ENCODE measurements around the gene LYST. TPM values are rescaled to one million over a fixed set of nuclear protein-coding genes. Genes with fewer than 3 reads are reported as not detected.

Gene LYST
- total RNA-seq, 1 experiment from 2014 or later, result 8.1 TPM

DNA sequence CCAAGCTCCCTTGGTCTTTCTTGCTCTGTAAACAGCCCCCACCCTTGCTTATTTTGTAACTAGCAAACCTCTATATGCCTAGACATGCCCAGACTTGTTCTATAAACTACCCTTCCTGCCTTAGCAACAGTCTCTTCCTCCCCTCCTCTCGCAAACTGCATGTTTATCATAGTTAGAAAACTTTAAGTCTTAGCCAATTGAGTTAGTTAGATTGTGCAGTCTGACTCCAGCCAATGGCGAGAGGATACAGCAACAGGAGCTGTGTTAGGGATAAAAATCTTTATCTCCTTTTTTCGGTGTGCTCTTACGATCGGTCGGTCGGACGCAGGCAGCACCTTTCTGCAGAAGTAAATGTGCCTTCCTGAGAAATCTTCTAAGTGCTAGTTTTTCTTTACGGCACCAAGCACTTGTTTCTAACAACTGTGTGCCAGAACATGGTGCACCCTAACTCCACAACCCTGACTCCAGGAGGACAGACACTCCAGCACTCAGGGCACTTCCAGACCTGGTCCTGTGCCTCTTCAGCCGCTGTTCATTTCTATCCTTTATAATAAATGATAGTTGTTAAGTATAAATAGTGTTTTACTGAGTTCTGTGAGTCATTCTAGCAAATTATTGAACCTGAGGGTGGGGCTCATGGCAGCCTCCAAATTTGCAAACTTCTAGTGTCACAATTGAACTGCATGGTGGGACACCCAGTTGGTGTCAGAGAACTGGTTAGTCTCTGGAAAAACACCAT, 191.4 kb downstream of the LYST start:
- Histone ChIP-seq H3K36me3 (peaks cover 17% of the 10 kb centered on the region), H3K27me3 (replicated peaks) (no peaks in the 10 kb centered on the region), H3K27ac (no peak overlapping the region), H3K4me1 (replicated peaks) (no peaks in the 10 kb centered on the region), H3K9me3 (replicated peaks) (peaks cover 5% of the 10 kb centered on the region), H3K4me3 (no peak overlapping the region)
- DNase-seq (ENCODE audit: low read depth in 1 of 2, low spot score in 2 of 2), result no peak

GRCh38 chr1:235673981-235674380, 192.7 kb downstream of the LYST start:
- no peaks in the 10 kb centered on the region for H3K27me3 ChIP-seq (replicated peaks)
- H3K4me3 ChIP-seq, result no peak overlapping the region

DNA sequence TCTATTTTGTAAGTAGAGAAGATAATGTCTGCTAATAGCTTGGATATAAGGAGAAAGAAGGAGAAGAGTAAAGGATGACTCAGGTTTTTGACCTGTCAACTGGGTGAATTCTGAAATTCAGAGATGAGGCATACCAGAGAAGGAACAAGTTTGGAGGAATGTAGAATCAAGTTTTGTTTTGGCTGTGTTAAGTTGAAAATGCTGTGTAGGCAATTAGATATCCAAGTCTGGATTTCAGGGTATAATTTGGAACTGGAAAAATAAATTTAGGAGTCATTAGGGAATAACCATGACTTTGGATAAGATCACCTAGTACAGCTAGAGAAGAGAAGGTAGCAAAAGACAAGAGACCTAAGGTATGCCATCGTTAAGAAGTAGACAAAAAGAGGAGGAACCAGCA, 194.7 kb downstream of the LYST start:
- no peak for DNase-seq (ENCODE audit: low read depth in 1 of 2, low spot score in 2 of 2)
- Histone ChIP-seq H3K27ac (no peak overlapping the region), H3K4me1 (replicated peaks) (no peaks in the 10 kb centered on the region), H3K27me3 (replicated peaks) (no peaks in the 10 kb centered on the region), H3K4me3 (no peak overlapping the region), H3K36me3 (peaks cover 26% of the 10 kb centered on the region), H3K9me3 (replicated peaks) (peaks cover 16% of the 10 kb centered on the region)

More at GRCh38 chr1:235673981-235674380, 192.7 kb downstream of the LYST start:
- H3K36me3 ChIP-seq, result peaks cover 26% of the 10 kb centered on the region
- no peak for DNase-seq (ENCODE audit: low read depth in 1 of 2, low spot score in 2 of 2)
- no peaks in the 10 kb centered on the region for H3K4me1 ChIP-seq (replicated peaks)
- peaks cover 16% of the 10 kb centered on the region for H3K9me3 ChIP-seq (replicated peaks)
- no peak overlapping the region for H3K27ac ChIP-seq

GRCh38 chr1:235670157-235670776, 196.4 kb downstream of the LYST start:
- Histone ChIP-seq H3K27me3 (replicated peaks) (no peaks in the 10 kb centered on the region), H3K36me3 (peaks cover 15% of the 10 kb centered on the region; the same call in 1 of the 2 replicates), H3K27ac (no peak overlapping the region), H3K9me3 (replicated peaks) (peaks cover 16% of the 10 kb centered on the region), H3K4me1 (replicated peaks) (no peaks in the 10 kb centered on the region), H3K4me3 (no peak overlapping the region)
- DNase-seq (ENCODE audit: low read depth in 1 of 2, low spot score in 2 of 2), result no peak

DNA sequence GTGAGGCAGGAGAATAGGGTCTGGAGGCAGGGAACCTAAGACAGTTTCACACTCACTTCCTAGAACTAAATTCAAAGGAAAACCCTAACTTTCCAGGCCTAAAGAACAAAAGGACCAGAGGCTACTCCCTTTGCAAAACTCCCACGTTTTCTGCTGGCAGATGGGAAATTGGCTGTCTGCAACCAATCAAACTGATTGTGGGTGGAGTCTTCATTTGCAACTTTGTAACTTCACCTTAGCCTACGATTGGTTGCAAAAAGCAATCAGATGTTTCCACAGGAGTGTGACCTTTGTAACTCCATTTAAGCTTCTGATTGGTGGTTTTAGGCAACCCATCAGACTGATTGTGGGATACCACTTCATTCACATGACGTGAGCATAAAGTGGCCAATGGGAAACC, 197.4 kb downstream of the LYST start:
- no peak for DNase-seq (ENCODE audit: low read depth in 1 of 2, low spot score in 2 of 2)
- H3K36me3 ChIP-seq, result peaks cover 15% of the 10 kb centered on the region; the same call in 1 of the 2 replicates
- peaks cover 16% of the 10 kb centered on the region for H3K9me3 ChIP-seq (replicated peaks)
- H3K4me1 ChIP-seq (replicated peaks), result no peaks in the 10 kb centered on the region
- no peak overlapping the region for H3K4me3 ChIP-seq
- no peaks in the 10 kb centered on the region for H3K27me3 ChIP-seq (replicated peaks)
- no peak overlapping the region for H3K27ac ChIP-seq

DNA sequence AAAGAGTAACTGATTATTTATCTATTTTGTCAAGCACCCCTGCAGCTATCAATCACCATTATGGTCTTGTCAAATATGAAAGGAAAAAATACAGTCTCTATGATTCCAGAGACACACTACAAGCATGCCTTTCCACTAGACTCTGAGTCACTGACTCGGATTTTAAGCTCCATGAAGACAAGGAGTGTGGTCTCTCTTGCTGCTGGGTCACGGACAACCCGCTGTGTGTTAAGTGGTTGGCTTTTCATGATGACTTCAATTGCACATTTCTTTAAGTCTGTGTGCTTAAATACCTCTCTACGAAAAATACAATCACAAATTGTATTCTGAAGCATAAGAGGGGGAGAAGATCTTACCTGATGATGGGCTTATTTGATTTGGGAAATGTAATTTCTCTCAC, 203.1 kb downstream of the LYST start:
- H3K4me1 ChIP-seq (replicated peaks), result no peaks in the 10 kb centered on the region
- no peaks in the 10 kb centered on the region for H3K36me3 ChIP-seq
- no peak overlapping the region for H3K27ac ChIP-seq
- no peaks in the 10 kb centered on the region for H3K27me3 ChIP-seq (replicated peaks)
- H3K9me3 ChIP-seq (replicated peaks), result no peaks in the 10 kb centered on the region
- DNase-seq (ENCODE audit: low read depth in 1 of 2, low spot score in 2 of 2), result no peak
- no peak overlapping the region for H3K4me3 ChIP-seq

DNA sequence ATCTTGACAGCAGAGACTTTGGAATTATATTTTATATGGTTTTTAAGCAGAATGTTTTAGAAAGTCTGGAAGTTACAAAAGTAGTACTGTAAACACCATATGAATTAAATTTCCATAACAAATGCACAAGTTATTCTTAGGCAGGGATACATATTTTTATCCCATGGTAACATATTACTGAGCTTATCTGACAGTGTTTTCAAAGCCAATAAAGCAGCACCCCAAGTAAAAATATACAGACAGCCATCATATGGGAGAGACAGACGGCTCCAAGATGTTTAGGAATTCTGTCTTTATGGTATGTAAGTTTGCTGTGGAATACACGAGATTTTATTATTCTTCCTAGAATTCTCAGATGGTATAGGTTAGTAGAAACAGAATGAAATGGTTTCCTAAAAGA, 205.1 kb downstream of the LYST start:
- Histone ChIP-seq H3K9me3 (replicated peaks) (no peaks in the 10 kb centered on the region), H3K36me3 (no peaks in the 10 kb centered on the region), H3K27ac (no peak overlapping the region)

GRCh38 chr1:235659186-235659771, 207.4 kb downstream of the LYST start:
- Histone ChIP-seq H3K27ac (no peak overlapping the region), H3K36me3 (no peaks in the 10 kb centered on the region), H3K9me3 (replicated peaks) (no peaks in the 10 kb centered on the region), H3K27me3 (replicated peaks) (no peaks in the 10 kb centered on the region), H3K4me1 (replicated peaks) (no peaks in the 10 kb centered on the region), H3K4me3 (no peak overlapping the region)
- DNase-seq (ENCODE audit: low read depth in 1 of 2, low spot score in 2 of 2), result no peak

More for the DNA sequence above, 205.1 kb downstream of the LYST start:
- DNase-seq (ENCODE audit: low read depth in 1 of 2, low spot score in 2 of 2), result no peak
- no peaks in the 10 kb centered on the region for H3K27me3 ChIP-seq (replicated peaks)
- no peak overlapping the region for H3K4me3 ChIP-seq
- no peaks in the 10 kb centered on the region for H3K4me1 ChIP-seq (replicated peaks)

DNA sequence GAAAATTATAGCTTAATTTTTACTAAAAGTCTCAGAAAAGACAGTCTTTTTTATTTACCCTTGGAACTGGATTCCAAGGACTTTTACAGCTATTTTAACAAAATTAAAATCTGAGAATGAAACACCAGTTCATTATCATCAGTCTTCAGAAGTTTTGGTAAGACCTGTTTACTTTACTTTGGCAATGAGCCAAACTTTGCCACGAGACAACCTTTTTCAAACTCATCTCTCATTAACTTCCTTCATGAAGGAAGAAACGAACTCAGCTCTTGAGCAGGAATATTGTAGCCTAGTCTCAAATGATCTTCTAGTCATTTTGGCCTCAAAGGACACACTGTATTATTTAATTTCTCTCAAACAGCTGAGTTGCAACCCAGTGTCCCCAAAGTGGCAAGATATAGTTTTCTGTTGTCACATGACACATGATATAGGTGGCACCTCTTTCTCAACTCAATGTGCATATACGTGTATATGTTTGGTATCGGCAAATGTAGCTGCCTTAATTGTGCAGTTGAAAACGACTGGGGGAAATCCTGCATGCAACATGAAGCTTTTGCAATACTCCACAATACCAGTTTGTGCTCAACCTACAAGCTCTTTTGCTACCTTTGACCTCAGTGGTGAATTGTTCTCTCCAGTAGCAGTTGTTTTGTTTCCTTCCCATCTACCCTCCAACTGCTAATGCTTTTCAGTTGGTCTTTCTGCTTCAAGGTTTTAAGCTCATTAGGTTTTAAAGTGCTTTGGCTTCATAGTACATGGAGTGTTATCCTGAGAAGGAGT, 208.8 kb downstream of the LYST start:
- Histone ChIP-seq H3K36me3 (no peaks in the 10 kb centered on the region), H3K4me3 (no peak overlapping the region), H3K27me3 (replicated peaks) (0 out of 2 replicates have a peak, but pooled peaks cover 4% of the 10 kb centered on the region), H3K9me3 (replicated peaks) (no peaks in the 10 kb centered on the region), H3K4me1 (replicated peaks) (no peaks in the 10 kb centered on the region), H3K27ac (no peak overlapping the region)
- no peak for DNase-seq (ENCODE audit: low read depth in 1 of 2, low spot score in 2 of 2)

DNA sequence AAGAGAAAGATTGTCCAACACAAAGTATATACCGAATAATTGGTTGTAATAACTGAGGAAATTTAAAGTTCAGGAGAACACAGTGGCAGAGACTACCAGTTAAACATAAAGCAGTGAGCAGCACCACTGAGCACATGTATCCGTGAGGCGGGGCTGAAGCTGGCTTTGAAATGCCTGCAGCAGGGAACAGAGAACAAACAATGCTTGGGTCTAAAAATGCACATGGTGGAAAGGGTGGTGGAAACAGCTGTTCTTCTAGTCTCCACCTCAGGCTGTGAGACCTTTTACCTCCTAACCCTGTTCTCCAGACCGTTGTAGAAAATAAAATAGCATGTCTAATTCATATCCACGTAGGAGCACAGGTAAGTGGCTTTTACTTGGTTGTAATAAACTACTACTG, 209.4 kb downstream of the LYST start:
- Histone ChIP-seq H3K27ac (no peak overlapping the region), H3K36me3 (no peaks in the 10 kb centered on the region), H3K4me3 (no peak overlapping the region), H3K9me3 (replicated peaks) (no peaks in the 10 kb centered on the region), H3K27me3 (replicated peaks) (0 out of 2 replicates have a peak, but pooled peaks cover 4% of the 10 kb centered on the region), H3K4me1 (replicated peaks) (no peaks in the 10 kb centered on the region)
- DNase-seq (ENCODE audit: low read depth in 1 of 2, low spot score in 2 of 2), result no peak

DNA sequence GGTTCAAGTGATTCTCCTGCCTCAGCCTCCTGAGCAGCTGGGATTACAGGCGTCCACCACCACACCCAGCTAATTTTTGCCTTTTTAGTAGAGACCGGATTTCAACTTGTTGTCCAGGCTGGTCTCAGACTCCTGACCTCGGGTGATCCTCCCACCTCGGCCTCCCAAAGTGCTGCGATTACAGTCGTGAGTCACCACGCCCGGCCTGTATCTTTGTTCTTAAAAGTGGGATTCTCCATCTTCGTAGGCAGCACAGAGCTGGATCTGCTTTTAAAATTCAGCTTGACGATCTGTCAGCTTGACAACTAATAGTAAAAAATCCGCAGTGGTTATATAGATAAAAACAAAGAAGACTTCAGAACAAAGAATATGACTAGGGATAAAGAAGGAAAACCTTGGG, 214.3 kb downstream of the LYST start:
- H3K4me1 ChIP-seq (replicated peaks), result peaks cover 18% of the 10 kb centered on the region
- no peaks in the 10 kb centered on the region for H3K36me3 ChIP-seq
- H3K4me3 ChIP-seq, result no peak overlapping the region
- no peak for DNase-seq (ENCODE audit: low read depth in 1 of 2, low spot score in 2 of 2)
- H3K27me3 ChIP-seq (replicated peaks), result peaks cover 9% of the 10 kb centered on the region; the same call in 1 of the 2 replicates
- no peak overlapping the region for H3K27ac ChIP-seq
- peaks cover 7% of the 10 kb centered on the region; the same call in 1 of the 2 replicates for H3K9me3 ChIP-seq (replicated peaks)

- H3K9me3 ChIP-seq (replicated peaks), result peaks cover 7% of the 10 kb centered on the region; the same call in 1 of the 2 replicates
- no peak overlapping the region for H3K4me3 ChIP-seq
- no peak for DNase-seq (ENCODE audit: low read depth in 1 of 2, low spot score in 2 of 2)
- H3K36me3 ChIP-seq, result no peaks in the 10 kb centered on the region
- H3K27ac ChIP-seq, result no peak overlapping the region
- peaks cover 18% of the 10 kb centered on the region for H3K4me1 ChIP-seq (replicated peaks)
- peaks cover 9% of the 10 kb centered on the region; the same call in 1 of the 2 replicates for H3K27me3 ChIP-seq (replicated peaks)
Measured at GRCh38 chr1:235651170-235651806, 215.4 kb downstream of the LYST start.

Measured in SJSA1 (cell line).